Activated naive CD8-positive, alpha-beta T cell treated with anti-CD3 and anti-CD28 coated beads, Interleukin-2, amount 50 U/mL, for 24 hours (primary cell): Measurements from ENCODE around the gene PLEKHN1.

ENCODE experiments used
- ATAC-seq: fragments of 150-1000 bp; cut with Tn5 transposase; one replicate; pipeline ENCODE4 v1.10.0; 2021
- DNase-seq: peaks from one replicate; pipeline ENCODE4 v3.0.0; 2021
- H3K27ac Mint-ChIP-seq: one replicate; pipeline ENCODE4 v1.8.0; 2021; ENCODE audit warnings: mild to moderate bottlenecking, mixed read lengths
- H3K27me3 Mint-ChIP-seq: one replicate; pipeline ENCODE4 v1.8.0; 2021; ENCODE audit warnings: mixed read lengths
- H3K36me3 Mint-ChIP-seq: one replicate; pipeline ENCODE4 v1.8.0; 2021; ENCODE audit warnings: low read depth, mixed read lengths
- H3K4me1 Mint-ChIP-seq: one replicate; pipeline ENCODE4 v1.8.0; 2021; ENCODE audit warnings: mixed read lengths
- H3K4me3 Mint-ChIP-seq: one replicate; pipeline ENCODE4 v1.8.0; 2021; ENCODE audit warnings: mild to moderate bottlenecking, moderate library complexity, mixed read lengths
- H3K9me3 Mint-ChIP-seq: one replicate; pipeline ENCODE4 v1.8.0; 2021; ENCODE audit warnings: mixed read lengths

Gene PLEKHN1

DNA sequence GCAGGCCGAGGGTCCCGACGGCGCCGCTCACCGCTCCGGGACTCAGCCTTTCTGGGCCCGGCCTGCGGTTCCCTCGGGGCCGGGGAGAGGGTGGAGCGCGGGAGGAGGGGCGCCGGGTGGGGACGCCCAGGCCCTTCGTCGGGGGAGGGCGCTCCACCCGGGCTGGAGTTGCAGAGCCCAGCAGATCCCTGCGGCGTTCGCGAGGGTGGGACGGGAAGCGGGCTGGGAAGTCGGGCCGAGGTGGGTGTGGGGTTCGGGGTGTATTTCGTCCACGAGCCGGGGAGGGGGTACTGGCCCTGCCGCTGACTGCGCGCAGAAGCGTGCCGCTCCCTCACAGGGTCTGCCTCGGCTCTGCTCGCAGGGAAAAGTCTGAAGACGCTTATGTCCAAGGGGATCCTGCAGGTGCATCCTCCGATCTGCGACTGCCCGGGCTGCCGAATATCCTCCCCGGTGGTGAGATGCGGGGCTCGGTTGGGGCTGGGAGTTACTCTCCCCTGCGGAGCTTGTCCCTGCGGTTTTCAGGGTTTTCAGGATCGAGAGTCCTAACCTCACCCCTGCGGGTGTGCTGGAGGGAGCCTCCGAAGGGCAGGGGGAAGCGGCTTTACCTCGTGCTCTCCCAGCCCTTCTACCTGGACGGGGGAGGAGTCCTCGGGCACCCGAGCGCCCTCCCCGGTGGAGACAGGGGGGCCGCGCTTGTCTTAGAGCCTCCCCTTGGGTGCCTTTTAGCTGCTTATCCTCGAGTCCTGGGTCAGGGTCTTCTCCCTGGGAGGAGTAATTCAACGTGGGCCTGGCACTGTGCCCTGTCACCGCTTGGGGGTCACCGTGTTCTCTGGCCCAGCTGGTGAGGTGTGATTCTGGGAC lies 40.5 kb upstream of the PLEKHN1 start:
- no peaks in the 10 kb centered on the region for H3K36me3 Mint-ChIP-seq
- DNase-seq, result no peak
- peaks cover 14% of the 10 kb centered on the region for H3K4me1 Mint-ChIP-seq
- H3K27ac Mint-ChIP-seq, result no peak overlapping the region
- ATAC-seq, result no peak
- H3K9me3 Mint-ChIP-seq, result no peaks in the 10 kb centered on the region
- H3K4me3 Mint-ChIP-seq, result peak overlapping the region; percentile 26
- peaks cover 52% of the 10 kb centered on the region for H3K27me3 Mint-ChIP-seq

DNA sequence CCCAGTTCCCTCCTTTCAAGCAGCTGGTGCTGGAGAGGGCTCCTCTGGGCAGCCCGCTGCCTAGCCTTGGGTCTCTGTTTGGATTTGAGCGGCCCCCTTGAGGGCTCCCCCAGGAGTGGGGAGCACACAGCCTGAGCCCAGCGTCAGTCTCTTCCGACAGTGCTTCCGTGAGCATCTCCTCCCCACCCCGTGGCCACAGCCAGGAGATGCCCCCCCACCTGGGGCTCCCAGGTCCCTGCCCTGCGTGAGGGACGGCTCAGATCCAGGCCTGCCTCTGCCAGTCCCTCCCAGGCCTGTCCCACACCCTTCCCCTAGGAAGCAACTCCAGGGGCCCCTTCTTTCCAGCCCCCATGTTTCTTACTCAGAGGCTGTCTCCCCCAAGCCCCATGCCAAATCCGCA lies 39.0 kb upstream of the PLEKHN1 start:
- Mint-ChIP-seq H3K27me3 (peaks cover 47% of the 10 kb centered on the region), H3K4me1 (peaks cover 8% of the 10 kb centered on the region), H3K36me3 (no peaks in the 10 kb centered on the region), H3K9me3 (no peaks in the 10 kb centered on the region), H3K27ac (no peak overlapping the region), H3K4me3 (no peak overlapping the region)
- DNase-seq (no peak), ATAC-seq (no peak)

DNA sequence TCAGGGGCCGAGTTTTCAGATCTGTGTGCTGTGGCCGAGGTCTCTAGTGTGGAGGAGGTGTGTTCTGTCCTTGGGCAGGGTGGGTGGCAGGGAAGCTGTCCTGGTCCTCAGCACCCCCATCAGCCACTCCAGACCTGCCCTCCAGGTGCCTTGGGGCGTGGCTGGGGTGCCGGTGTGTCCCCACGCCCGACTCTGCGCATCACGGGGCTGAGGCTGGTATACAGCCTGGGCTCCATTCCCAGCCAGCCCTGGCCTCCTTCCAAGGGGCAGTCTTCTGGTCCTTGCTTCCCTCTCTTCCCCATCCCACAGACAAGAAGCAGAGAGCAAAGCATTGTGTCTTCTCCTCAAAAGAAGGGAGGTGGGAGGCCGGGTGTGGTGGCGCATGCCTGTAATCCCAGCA lies 38.5 kb upstream of the PLEKHN1 start:
- Mint-ChIP-seq H3K4me3 (no peak overlapping the region), H3K36me3 (no peaks in the 10 kb centered on the region), H3K27me3 (peaks cover 42% of the 10 kb centered on the region), H3K9me3 (no peaks in the 10 kb centered on the region), H3K4me1 (peaks cover 8% of the 10 kb centered on the region), H3K27ac (no peak overlapping the region)
- DNase-seq, result no peak
- no peak for ATAC-seq

DNA sequence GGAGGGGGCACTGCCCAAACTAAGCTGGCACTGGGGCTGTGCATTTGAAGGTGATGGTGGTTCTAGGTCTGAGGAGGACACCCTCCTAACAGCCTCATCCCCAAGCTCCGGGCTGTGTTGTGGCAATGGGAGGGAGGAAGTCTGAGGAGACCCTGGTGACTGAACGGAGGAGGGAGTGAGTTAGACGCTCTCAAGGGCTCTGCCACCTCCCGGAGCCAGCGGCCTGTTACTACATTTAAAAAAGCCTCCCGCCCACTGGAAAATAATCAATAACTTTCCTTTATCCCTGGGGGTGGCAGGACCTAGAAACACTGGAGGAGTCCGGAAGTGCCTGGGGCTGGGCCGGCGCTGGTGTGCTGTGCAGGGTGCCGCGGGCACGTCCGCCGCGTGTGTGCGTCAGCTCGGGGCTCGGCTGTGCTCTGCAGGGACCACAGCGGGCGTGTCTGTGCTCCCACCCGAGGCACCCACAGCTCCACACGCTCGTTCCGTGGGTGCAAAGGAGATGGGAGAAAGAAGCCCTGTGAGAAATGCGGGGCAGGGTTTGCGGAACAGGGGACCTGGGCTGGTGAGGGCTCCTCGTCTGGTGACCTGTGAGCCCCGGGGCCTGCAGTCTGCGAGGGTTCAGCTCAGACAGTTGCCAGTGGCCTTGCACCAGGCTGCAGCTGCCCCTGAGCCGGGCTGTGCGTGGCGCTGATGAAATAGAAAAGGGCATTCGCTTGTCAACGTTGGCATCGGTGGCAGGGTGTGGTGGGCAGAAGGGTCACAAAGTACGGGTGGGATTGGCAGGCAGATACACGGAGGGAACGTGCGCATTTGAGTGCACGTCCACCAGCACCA lies 37.2 kb upstream of the PLEKHN1 start:
- DNase-seq (no peak), ATAC-seq (no peak)
- no peaks in the 10 kb centered on the region for H3K36me3 Mint-ChIP-seq
- peaks cover 35% of the 10 kb centered on the region for H3K27me3 Mint-ChIP-seq
- no peaks in the 10 kb centered on the region for H3K9me3 Mint-ChIP-seq
- H3K4me3 Mint-ChIP-seq, result no peak overlapping the region
- peaks cover 2% of the 10 kb centered on the region for H3K4me1 Mint-ChIP-seq
- no peak overlapping the region for H3K27ac Mint-ChIP-seq

DNA sequence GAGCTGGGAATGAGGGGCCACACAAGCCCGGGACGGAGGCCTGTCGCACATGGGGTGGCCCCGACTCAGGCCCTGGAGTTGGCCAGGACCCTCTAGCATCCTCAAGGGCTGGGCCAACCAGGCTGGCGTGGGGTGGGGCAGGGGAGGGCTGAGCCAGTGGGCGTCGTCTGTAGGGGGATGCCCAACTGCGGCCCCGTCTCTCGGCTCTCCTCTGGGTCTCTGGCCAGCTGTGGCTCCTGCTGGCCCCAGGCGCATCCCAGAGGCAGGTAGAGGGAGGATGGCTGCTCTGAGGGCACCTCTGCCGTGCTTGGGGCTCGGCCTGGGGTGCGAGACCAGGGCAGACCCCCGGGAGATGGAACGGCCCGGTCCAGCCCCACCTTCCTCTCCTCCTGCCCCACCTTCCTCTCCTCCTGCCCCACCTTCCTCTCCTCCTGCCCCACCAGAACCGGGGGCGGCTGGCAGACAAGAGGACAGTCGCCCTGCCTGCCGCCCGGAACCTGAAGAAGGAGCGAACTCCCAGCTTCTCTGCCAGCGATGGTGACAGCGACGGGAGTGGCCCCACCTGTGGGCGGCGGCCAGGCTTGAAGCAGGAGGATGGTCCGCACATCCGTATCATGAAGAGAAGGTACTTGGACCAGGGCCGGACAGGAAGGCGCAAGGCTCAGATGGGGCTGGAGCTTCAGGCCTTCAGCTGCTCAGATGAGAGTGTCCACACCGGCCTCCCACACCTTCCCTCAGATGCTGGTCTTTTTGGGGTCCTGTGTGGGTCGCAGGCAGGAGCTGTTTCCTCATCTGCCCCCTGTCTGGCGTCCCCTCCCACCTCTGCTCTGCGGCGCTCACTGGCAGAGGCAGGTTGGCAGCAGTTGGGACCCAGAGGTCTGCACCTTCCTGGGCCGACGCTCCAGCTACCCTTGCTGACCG lies 36.3 kb upstream of the PLEKHN1 start:
- H3K27ac Mint-ChIP-seq, result no peak overlapping the region
- no peak overlapping the region for H3K4me3 Mint-ChIP-seq
- DNase-seq (no peak), ATAC-seq (no peak)
- H3K36me3 Mint-ChIP-seq, result no peaks in the 10 kb centered on the region
- H3K27me3 Mint-ChIP-seq, result peaks cover 36% of the 10 kb centered on the region
- no peaks in the 10 kb centered on the region for H3K9me3 Mint-ChIP-seq
- peaks cover 4% of the 10 kb centered on the region for H3K4me1 Mint-ChIP-seq

DNA sequence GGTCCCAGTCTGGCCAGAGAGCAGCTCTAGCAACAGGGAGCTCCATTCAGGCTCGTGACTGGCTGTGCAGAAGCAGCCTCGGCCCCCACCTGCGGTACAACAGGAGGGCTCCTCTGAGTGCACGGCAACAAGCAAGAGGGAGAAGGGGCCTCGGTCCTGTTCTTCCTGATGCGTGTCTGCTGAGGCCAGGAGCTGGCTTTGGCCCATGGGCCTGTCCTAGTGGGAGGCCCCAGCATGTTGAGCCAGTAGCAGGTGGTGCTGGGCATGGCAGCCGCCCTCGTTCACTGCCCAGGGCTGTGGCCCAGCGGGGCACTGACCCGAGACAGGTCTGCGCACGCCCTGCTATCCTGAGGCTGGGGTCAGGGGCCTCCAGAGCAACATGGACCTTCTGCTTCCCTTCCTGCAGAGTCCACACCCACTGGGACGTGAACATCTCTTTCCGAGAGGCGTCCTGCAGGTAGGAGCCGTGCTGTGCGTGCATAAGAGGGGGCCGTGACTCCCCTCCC lies 35.6 kb upstream of the PLEKHN1 start:
- H3K4me1 Mint-ChIP-seq, result peaks cover 5% of the 10 kb centered on the region
- H3K27ac Mint-ChIP-seq, result no peak overlapping the region
- H3K36me3 Mint-ChIP-seq, result no peaks in the 10 kb centered on the region
- no peak for DNase-seq
- H3K4me3 Mint-ChIP-seq, result no peak overlapping the region
- H3K9me3 Mint-ChIP-seq, result no peaks in the 10 kb centered on the region
- H3K27me3 Mint-ChIP-seq, result peaks cover 39% of the 10 kb centered on the region
- ATAC-seq, result no peak

DNA sequence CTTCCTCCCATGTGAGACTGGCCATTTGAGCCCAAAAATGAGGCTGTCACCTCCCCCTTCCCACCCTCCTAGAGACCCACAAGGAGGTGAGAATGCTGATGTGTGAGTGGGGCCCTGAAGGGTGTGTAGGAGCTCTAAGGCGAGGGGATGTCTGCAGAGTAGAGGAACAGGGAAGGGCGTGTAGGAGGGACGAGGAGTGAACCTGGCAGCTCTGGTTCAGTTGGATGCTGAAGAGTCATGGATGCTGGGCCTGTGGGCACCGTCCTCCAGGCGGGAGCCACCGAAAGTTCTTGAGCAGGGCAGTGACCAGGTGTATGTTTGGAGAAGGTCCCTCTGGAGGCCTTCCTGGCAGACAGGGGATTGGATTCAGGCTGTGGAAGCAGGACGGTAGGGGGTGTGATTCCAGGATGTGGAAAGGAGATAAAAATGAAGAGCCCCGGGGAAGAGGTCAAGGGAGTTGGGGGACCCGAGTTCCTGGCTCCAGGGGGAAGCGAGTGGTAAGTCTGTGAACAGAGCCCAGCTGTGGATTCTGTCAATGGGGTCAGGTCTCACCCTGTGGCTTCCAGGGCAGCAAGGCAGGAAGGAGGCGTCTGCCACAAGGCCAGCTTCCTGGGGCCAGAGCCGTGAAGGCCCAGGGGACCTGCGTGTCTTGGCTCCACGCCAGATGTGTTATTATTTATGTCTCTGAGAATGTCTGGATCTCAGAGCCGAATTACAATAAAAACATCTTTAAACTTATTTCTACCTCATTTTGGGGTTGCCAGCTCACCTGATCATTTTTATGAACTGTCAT lies 34.7 kb upstream of the PLEKHN1 start:
- Mint-ChIP-seq H3K36me3 (no peaks in the 10 kb centered on the region), H3K27me3 (peaks cover 32% of the 10 kb centered on the region), H3K4me3 (no peak overlapping the region), H3K9me3 (no peaks in the 10 kb centered on the region), H3K27ac (no peak overlapping the region), H3K4me1 (peaks cover 2% of the 10 kb centered on the region)
- no peak for DNase-seq
- ATAC-seq, result no peak

DNA sequence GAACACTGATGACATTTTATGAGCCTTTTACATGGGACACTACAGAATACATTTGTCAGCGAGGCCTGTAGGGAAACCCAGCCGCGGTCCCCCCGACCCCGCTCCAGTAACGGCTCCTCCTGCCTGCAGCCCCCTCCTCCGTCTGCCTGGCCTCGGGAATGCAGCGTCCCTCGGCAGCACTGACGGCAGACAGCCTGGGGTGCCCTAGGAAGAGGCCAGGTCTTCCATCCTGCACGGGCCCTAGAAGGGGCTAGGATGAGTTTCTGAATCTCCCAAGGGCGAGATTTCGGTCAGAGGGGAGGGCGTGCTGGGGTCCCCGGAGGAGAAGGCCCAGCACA lies 34.1 kb upstream of the PLEKHN1 start:
- no peak overlapping the region for H3K27ac Mint-ChIP-seq
- DNase-seq (no peak), ATAC-seq (no peak)
- H3K4me3 Mint-ChIP-seq, result no peak overlapping the region
- no peaks in the 10 kb centered on the region for H3K9me3 Mint-ChIP-seq
- peaks cover 2% of the 10 kb centered on the region for H3K4me1 Mint-ChIP-seq
- no peaks in the 10 kb centered on the region for H3K36me3 Mint-ChIP-seq
- peaks cover 27% of the 10 kb centered on the region for H3K27me3 Mint-ChIP-seq

DNA sequence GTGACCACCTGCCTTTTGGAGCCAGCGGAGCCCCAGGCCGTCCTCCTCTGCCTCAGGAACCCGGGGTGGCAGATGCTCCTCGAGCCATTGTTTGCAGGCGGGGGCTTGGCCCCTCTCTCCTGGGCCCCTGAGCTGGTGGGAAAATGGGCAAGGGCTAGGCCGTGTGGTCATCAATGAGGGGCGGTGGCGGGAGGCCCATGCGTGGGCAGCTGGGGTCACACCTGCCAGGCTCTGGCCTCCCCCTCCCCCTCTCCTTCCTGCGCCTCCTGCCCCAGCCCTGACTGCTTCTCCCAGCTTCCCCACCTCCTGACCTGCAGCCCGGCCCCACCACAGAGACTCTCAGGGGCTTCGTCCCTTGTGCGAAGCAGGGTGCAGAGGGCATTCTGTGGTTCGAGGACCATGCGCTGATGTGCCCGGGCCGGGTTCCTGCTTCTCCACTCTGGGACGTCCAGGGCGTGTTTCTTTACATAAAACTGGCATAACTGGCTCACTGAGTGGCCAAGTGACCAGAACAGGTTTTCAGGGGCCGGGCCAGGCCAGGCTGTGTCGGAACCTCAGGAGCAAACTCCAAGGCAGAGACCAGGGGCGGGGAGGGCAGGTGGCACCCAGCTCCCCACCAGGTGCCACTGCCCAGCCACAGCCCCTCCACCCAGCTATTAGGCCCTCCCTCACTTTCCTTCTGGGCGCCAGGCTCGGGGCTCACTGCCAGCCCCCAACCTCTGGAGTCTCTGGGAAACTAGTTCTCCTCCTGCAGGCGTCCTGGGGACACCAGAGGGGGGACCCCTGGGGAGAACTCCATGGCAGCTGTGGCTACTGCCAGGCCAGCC lies 33.3 kb upstream of the PLEKHN1 start:
- Mint-ChIP-seq H3K4me3 (no peak overlapping the region), H3K27me3 (peaks cover 23% of the 10 kb centered on the region), H3K4me1 (peaks cover 2% of the 10 kb centered on the region), H3K9me3 (no peaks in the 10 kb centered on the region), H3K36me3 (no peaks in the 10 kb centered on the region), H3K27ac (no peak overlapping the region)
- ATAC-seq (no peak), DNase-seq (no peak)

DNA sequence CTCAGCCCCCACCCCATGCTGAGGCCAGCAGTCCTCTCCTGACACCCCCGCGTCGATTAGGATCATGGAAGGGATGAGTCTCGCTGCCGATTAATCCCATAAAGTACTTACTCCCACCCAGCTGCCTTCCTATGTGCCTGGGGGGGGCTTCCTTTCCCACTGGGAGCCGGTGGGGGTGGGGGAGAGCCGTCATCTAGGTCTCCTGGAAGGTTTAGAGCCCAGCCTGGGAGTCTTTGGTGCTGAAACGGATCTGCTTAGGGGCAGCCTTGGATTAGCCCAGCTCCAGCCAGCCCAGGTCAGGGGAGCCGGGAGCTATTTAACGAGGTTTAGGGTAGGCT lies 32.7 kb upstream of the PLEKHN1 start:
- no peaks in the 10 kb centered on the region for H3K9me3 Mint-ChIP-seq
- H3K27ac Mint-ChIP-seq, result no peak overlapping the region
- ATAC-seq (no peak), DNase-seq (no peak)
- no peak overlapping the region for H3K4me3 Mint-ChIP-seq
- peaks cover 2% of the 10 kb centered on the region for H3K4me1 Mint-ChIP-seq
- no peaks in the 10 kb centered on the region for H3K36me3 Mint-ChIP-seq
- H3K27me3 Mint-ChIP-seq, result peaks cover 28% of the 10 kb centered on the region

DNA sequence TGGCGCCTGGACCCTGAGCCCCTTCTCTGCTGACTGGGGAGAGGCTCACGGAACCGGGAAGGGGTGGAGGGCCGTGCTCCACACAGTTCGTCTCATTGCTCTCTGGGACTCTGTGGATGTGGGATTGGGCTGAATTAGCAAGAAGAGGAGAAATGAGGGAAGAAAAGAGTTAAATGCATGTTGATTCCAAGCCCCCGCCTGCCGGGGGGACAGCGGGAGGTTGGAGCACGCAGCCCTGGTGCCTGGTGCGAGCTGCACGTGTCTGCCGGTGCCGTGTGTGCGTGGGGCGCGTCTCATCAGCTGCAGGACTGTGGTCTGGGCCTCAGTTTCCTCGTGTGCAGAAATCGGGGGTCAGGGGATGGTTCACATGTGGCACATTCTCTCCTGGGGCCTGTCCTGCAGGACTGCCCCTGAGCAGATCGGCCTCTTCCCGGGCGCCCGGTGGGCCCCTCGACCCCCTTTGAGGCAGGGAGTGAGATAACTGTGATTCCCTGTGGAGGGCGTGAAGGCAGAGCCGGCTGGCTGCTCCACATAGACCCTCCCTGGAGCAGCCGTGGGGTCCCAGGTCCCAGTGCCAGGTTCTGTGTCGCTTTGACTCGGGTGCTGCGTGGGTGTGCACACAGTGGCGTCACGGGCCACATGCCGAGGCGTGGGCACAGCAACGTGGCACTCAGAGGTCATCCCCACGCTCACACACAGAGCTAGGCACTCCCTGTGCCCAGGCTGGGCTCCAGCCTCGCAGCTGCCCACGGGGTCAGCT lies 31.1 kb upstream of the PLEKHN1 start:
- ATAC-seq (no peak), DNase-seq (no peak)
- Mint-ChIP-seq H3K4me1 (peaks cover 2% of the 10 kb centered on the region), H3K27me3 (peaks cover 26% of the 10 kb centered on the region), H3K27ac (no peak overlapping the region), H3K4me3 (no peak overlapping the region), H3K9me3 (no peaks in the 10 kb centered on the region), H3K36me3 (no peaks in the 10 kb centered on the region)

DNA sequence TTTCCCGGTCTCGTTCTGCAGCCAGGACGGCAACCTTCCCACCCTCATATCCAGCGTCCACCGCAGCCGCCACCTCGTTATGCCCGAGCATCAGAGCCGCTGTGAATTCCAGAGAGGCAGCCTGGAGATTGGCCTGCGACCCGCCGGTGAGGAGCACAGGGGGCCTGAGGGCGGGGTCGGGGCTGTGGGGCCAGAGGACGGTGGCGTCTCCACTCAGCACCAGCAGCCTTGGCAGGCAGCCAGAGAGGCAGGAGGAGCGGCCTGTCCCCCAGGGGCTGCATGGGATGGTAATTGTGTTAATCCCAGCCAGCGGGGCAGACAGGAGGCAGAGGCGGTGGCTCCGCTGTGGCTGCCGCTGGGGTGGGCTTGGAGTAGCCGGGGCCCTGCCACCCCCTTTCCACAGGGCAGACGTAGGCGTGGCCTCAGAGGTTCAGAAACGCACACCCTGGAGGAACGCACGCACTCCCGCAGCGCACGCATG lies 30.5 kb upstream of the PLEKHN1 start:
- Mint-ChIP-seq H3K27ac (no peak overlapping the region), H3K4me3 (no peak overlapping the region), H3K4me1 (peaks cover 5% of the 10 kb centered on the region), H3K9me3 (no peaks in the 10 kb centered on the region), H3K27me3 (peaks cover 29% of the 10 kb centered on the region), H3K36me3 (no peaks in the 10 kb centered on the region)
- no peak for ATAC-seq
- DNase-seq, result no peak
